Activated naive CD8-positive, alpha-beta T cell treated with anti-CD3 and anti-CD28 coated beads for 36 hours (primary cell): Measurements from ENCODE around the gene EFCAB8. TPM values are rescaled to one million over a fixed set of nuclear protein-coding genes. Genes with fewer than 3 reads are reported as not detected.

Experiments
- DNase-seq: peaks from one replicate; pipeline ENCODE4 v3.0.0; 2021
- H3K27ac Mint-ChIP-seq: one replicate; pipeline ENCODE4 v1.8.0; 2022; ENCODE audit warnings: mild to moderate bottlenecking, moderate library complexity, mixed read lengths
- H3K27me3 Mint-ChIP-seq: one replicate; pipeline ENCODE4 v1.8.0; 2022; ENCODE audit warnings: mild to moderate bottlenecking, mixed read lengths
- H3K36me3 Mint-ChIP-seq: one replicate; pipeline ENCODE4 v1.8.0; 2021; ENCODE audit warnings: mild to moderate bottlenecking, mixed read lengths
- H3K4me1 Mint-ChIP-seq: one replicate; pipeline ENCODE4 v1.8.0; 2021; ENCODE audit warnings: mixed read lengths
- H3K4me3 Mint-ChIP-seq: one replicate; pipeline ENCODE4 v1.8.0; 2022; ENCODE audit warnings: mild to moderate bottlenecking, moderate library complexity, mixed read lengths
- H3K9me3 Mint-ChIP-seq: one replicate; pipeline ENCODE4 v1.8.0; 2022; ENCODE audit warnings: mixed read lengths
- total RNA-seq, 2 experiments: library from RNA; stranded (reverse); gene quantifications; one replicate each; pipeline ENCODE4 v1.2.3, GENCODE V29; 2021

Gene EFCAB8
- total RNA-seq, 2 experiments from 2014 or later, result 0.27 to 0.56 TPM

- H3K9me3 Mint-ChIP-seq, result no peaks in the 10 kb centered on the region
- no peaks in the 10 kb centered on the region for H3K36me3 Mint-ChIP-seq
- no peak overlapping the region for H3K4me3 Mint-ChIP-seq
- no peaks in the 10 kb centered on the region for H3K27me3 Mint-ChIP-seq
- peaks cover 6% of the 10 kb centered on the region for H3K4me1 Mint-ChIP-seq
- no peak for DNase-seq
- H3K27ac Mint-ChIP-seq, result no peak overlapping the region
Measured at GRCh38 chr20:32982617-32983458, 124.1 kb downstream of the EFCAB8 start.

GRCh38 chr20:32983459-32984112 is 124.9 kb downstream of the EFCAB8 start:
- DNase-seq, result no peak
- H3K27me3 Mint-ChIP-seq, result no peaks in the 10 kb centered on the region
- no peak overlapping the region for H3K27ac Mint-ChIP-seq
- H3K4me3 Mint-ChIP-seq, result no peak overlapping the region
- no peaks in the 10 kb centered on the region for H3K9me3 Mint-ChIP-seq
- H3K4me1 Mint-ChIP-seq, result peaks cover 3% of the 10 kb centered on the region
- no peaks in the 10 kb centered on the region for H3K36me3 Mint-ChIP-seq

GRCh38 chr20:32984196-32984595 is 125.5 kb downstream of the EFCAB8 start:
- no peak overlapping the region for H3K27ac Mint-ChIP-seq
- H3K9me3 Mint-ChIP-seq, result no peaks in the 10 kb centered on the region
- no peak overlapping the region for H3K4me3 Mint-ChIP-seq
- no peaks in the 10 kb centered on the region for H3K27me3 Mint-ChIP-seq
- H3K36me3 Mint-ChIP-seq, result no peaks in the 10 kb centered on the region
- H3K4me1 Mint-ChIP-seq, result peaks cover 3% of the 10 kb centered on the region
- DNase-seq, result no peak

- DNase-seq, result no peak
- Mint-ChIP-seq H3K4me3 (no peak overlapping the region), H3K4me1 (peaks cover 3% of the 10 kb centered on the region), H3K27ac (no peak overlapping the region), H3K9me3 (no peaks in the 10 kb centered on the region), H3K36me3 (no peaks in the 10 kb centered on the region), H3K27me3 (no peaks in the 10 kb centered on the region)
Measured at GRCh38 chr20:32984631-32985354, 126.1 kb downstream of the EFCAB8 start.

GRCh38 chr20:32985596-32985995 is 126.9 kb downstream of the EFCAB8 start:
- Mint-ChIP-seq H3K36me3 (no peaks in the 10 kb centered on the region), H3K27ac (no peak overlapping the region), H3K27me3 (no peaks in the 10 kb centered on the region), H3K9me3 (no peaks in the 10 kb centered on the region), H3K4me3 (no peak overlapping the region), H3K4me1 (peaks cover 3% of the 10 kb centered on the region)
- no peak for DNase-seq

GRCh38 chr20:32986331-32986966 is 127.7 kb downstream of the EFCAB8 start:
- H3K27ac Mint-ChIP-seq, result no peak overlapping the region
- DNase-seq, result no peak
- no peaks in the 10 kb centered on the region for H3K27me3 Mint-ChIP-seq
- H3K9me3 Mint-ChIP-seq, result no peaks in the 10 kb centered on the region
- no peaks in the 10 kb centered on the region for H3K36me3 Mint-ChIP-seq
- H3K4me3 Mint-ChIP-seq, result no peak overlapping the region
- H3K4me1 Mint-ChIP-seq, result peaks cover 10% of the 10 kb centered on the region

GRCh38 chr20:32987044-32987825 is 128.5 kb downstream of the EFCAB8 start:
- H3K27me3 Mint-ChIP-seq, result no peaks in the 10 kb centered on the region
- H3K4me1 Mint-ChIP-seq, result peaks cover 18% of the 10 kb centered on the region
- no peak overlapping the region for H3K4me3 Mint-ChIP-seq
- no peaks in the 10 kb centered on the region for H3K36me3 Mint-ChIP-seq
- DNase-seq, result no peak
- no peaks in the 10 kb centered on the region for H3K9me3 Mint-ChIP-seq
- H3K27ac Mint-ChIP-seq, result no peak overlapping the region

GRCh38 chr20:32988008-32988407 is 129.3 kb downstream of the EFCAB8 start:
- Mint-ChIP-seq H3K4me3 (no peak overlapping the region), H3K36me3 (no peaks in the 10 kb centered on the region), H3K9me3 (no peaks in the 10 kb centered on the region), H3K27me3 (no peaks in the 10 kb centered on the region), H3K4me1 (peaks cover 24% of the 10 kb centered on the region), H3K27ac (no peak overlapping the region)
- no peak for DNase-seq

GRCh38 chr20:32989507-32990283 is 131.0 kb downstream of the EFCAB8 start:
- Mint-ChIP-seq H3K36me3 (peaks cover 1% of the 10 kb centered on the region), H3K27me3 (no peaks in the 10 kb centered on the region), H3K9me3 (peaks cover 3% of the 10 kb centered on the region), H3K4me1 (peaks cover 34% of the 10 kb centered on the region), H3K4me3 (no peak overlapping the region), H3K27ac (no peak overlapping the region)
- DNase-seq, result no peak

- Mint-ChIP-seq H3K27me3 (no peaks in the 10 kb centered on the region), H3K4me1 (peaks cover 34% of the 10 kb centered on the region), H3K27ac (no peak overlapping the region), H3K4me3 (no peak overlapping the region), H3K9me3 (peaks cover 9% of the 10 kb centered on the region), H3K36me3 (peaks cover 3% of the 10 kb centered on the region)
- no peak for DNase-seq
Measured at GRCh38 chr20:32990426-32990825, 131.7 kb downstream of the EFCAB8 start.

- H3K27ac Mint-ChIP-seq, result no peak overlapping the region
- H3K4me3 Mint-ChIP-seq, result no peak overlapping the region
- peaks cover 12% of the 10 kb centered on the region for H3K9me3 Mint-ChIP-seq
- H3K36me3 Mint-ChIP-seq, result peaks cover 3% of the 10 kb centered on the region
- H3K27me3 Mint-ChIP-seq, result no peaks in the 10 kb centered on the region
- DNase-seq, result no peak
- H3K4me1 Mint-ChIP-seq, result peaks cover 30% of the 10 kb centered on the region
Measured at GRCh38 chr20:32991383-32991782, 132.7 kb downstream of the EFCAB8 start.

GRCh38 chr20:32991792-32992641 is 133.3 kb downstream of the EFCAB8 start:
- Mint-ChIP-seq H3K36me3 (peaks cover 3% of the 10 kb centered on the region), H3K27ac (no peak overlapping the region), H3K27me3 (no peaks in the 10 kb centered on the region), H3K9me3 (peaks cover 12% of the 10 kb centered on the region), H3K4me1 (peaks cover 30% of the 10 kb centered on the region), H3K4me3 (no peak overlapping the region)
- no peak for DNase-seq

GRCh38 chr20:32993496-32994050 is 134.8 kb downstream of the EFCAB8 start:
- no peak overlapping the region for H3K4me3 Mint-ChIP-seq
- peaks cover 35% of the 10 kb centered on the region for H3K4me1 Mint-ChIP-seq
- peak overlapping the region; percentile 6 for H3K27ac Mint-ChIP-seq
- DNase-seq, result no peak
- H3K27me3 Mint-ChIP-seq, result no peaks in the 10 kb centered on the region
- H3K36me3 Mint-ChIP-seq, result peaks cover 3% of the 10 kb centered on the region
- peaks cover 12% of the 10 kb centered on the region for H3K9me3 Mint-ChIP-seq
